ENCODE measurements around the gene THOC7.

The THOC7 gene

GRCh38 chr3:63857311-63857710 is 6.3 kb downstream of the THOC7 start:
- H3K4me1 Mint-ChIP-seq: peaks cover 24% of the 10 kb centered on the region
- H3K27ac Mint-ChIP-seq: no peak overlapping the region
- H3K27me3 Mint-ChIP-seq (ENCODE audit: low read depth, poor library complexity): no peaks in the 10 kb centered on the region
- H3K9me3 Mint-ChIP-seq: no peaks in the 10 kb centered on the region
- TF ChIP-seq, protein P1, sequence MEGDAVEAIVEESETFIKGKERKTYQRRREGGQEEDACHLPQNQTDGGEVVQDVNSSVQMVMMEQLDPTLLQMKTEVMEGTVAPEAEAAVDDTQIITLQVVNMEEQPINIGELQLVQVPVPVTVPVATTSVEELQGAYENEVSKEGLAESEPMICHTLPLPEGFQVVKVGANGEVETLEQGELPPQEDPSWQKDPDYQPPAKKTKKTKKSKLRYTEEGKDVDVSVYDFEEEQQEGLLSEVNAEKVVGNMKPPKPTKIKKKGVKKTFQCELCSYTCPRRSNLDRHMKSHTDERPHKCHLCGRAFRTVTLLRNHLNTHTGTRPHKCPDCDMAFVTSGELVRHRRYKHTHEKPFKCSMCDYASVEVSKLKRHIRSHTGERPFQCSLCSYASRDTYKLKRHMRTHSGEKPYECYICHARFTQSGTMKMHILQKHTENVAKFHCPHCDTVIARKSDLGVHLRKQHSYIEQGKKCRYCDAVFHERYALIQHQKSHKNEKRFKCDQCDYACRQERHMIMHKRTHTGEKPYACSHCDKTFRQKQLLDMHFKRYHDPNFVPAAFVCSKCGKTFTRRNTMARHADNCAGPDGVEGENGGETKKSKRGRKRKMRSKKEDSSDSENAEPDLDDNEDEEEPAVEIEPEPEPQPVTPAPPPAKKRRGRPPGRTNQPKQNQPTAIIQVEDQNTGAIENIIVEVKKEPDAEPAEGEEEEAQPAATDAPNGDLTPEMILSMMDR (IDR thresholded peaks at IDR 0.05): no peak
- DNase-seq: no peak
- no peak overlapping the region for H3K4me3 Mint-ChIP-seq
- H3K36me3 Mint-ChIP-seq (ENCODE audit: low read depth): peaks cover 16% of the 10 kb centered on the region

DNA sequence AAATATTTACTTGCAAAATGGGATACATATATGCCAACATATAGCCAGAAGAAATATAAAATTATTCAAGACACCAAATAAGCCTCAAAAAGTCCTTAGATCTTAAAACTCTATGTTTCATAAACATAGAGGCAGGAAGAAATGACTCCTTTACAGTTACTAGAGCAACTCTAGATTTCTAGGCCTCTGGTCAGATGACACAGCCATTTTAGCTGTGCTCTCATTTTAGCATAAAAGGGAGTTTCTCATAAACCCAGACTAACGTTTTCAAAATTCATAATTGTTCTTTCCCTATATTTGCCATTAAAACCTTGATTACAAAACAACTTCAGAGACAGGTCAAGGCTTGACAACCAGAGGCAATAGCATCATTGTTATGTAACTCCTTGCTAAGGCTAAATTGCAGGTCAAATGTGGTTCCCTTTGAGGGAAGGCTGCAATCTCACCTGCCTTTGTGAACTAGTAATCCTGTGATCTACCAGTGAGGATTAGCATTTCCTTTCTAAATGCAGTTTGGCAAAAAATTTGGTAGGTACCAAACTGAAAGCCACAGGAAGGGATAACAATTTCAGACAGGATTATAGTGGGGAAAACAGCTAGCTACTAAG is 8.2 kb downstream of the THOC7 start:
- H3K4me1 Mint-ChIP-seq: peaks cover 11% of the 10 kb centered on the region
- H3K36me3 Mint-ChIP-seq (ENCODE audit: low read depth): peaks cover 29% of the 10 kb centered on the region
- H3K9me3 Mint-ChIP-seq: no peaks in the 10 kb centered on the region
- TF ChIP-seq, protein P1 (IDR thresholded peaks at IDR 0.05): no peak
- no peaks in the 10 kb centered on the region for H3K27me3 Mint-ChIP-seq (ENCODE audit: low read depth, poor library complexity)
- no peak for DNase-seq
- H3K27ac Mint-ChIP-seq: no peak overlapping the region
- no peak overlapping the region for H3K4me3 Mint-ChIP-seq

GRCh38 chr3:63853106-63853505 is 10.5 kb downstream of the THOC7 start:
- Mint-ChIP-seq H3K4me3 (no peak overlapping the region), H3K4me1 (peaks cover 5% of the 10 kb centered on the region), H3K36me3 (ENCODE audit: low read depth) (peaks cover 29% of the 10 kb centered on the region), H3K27me3 (ENCODE audit: low read depth, poor library complexity) (no peaks in the 10 kb centered on the region), H3K27ac (no peak overlapping the region), H3K9me3 (no peaks in the 10 kb centered on the region)
- no peak for DNase-seq
- TF ChIP-seq, protein P1 (IDR thresholded peaks at IDR 0.05): no peak

- Mint-ChIP-seq H3K27me3 (ENCODE audit: low read depth, poor library complexity) (no peaks in the 10 kb centered on the region), H3K4me3 (no peak overlapping the region)
These were observed 12.3 kb downstream of the THOC7 start for GRCh38 chr3:63851287-63851686.

GRCh38 chr3:63849175-63849574 is 14.4 kb downstream of the THOC7 start:
- Mint-ChIP-seq H3K4me3 (no peak overlapping the region), H3K9me3 (no peaks in the 10 kb centered on the region), H3K27ac (no peak overlapping the region), H3K27me3 (ENCODE audit: low read depth, poor library complexity) (no peaks in the 10 kb centered on the region), H3K4me1 (peaks cover 30% of the 10 kb centered on the region), H3K36me3 (ENCODE audit: low read depth) (peaks cover 24% of the 10 kb centered on the region)
- no peak for DNase-seq
- TF ChIP-seq, protein P1 (IDR thresholded peaks at IDR 0.05): no peak

More at GRCh38 chr3:63851287-63851686, 12.3 kb downstream of the THOC7 start:
- no peak for DNase-seq
- Mint-ChIP-seq H3K4me1 (peaks cover 10% of the 10 kb centered on the region), H3K27ac (no peak overlapping the region), H3K9me3 (no peaks in the 10 kb centered on the region), H3K36me3 (ENCODE audit: low read depth) (peaks cover 28% of the 10 kb centered on the region)
- TF ChIP-seq, protein P1 (IDR thresholded peaks at IDR 0.05): no peak
